Transverse colon (tissue), 4 donors: Measurements from ENCODE around the gene ANKFN1. TPM values are rescaled to one million over a fixed set of nuclear protein-coding genes. Genes with fewer than 3 reads are reported as not detected.

ENCODE experiments used
- DNase-seq: peaks from one replicate; pipeline ENCODE4 v3.0.0-alpha.2; 2019
- H3K27ac ChIP-seq, 4 donors: fragments of 200-600 bp; sonication (generic); 2 replicates each; pipeline ENCODE4 v1.5.1; 2016 to 2018; ENCODE audit warnings: inconsistent platforms in 4 of 4
- H3K27me3 ChIP-seq: fragments of 200-600 bp; sonication (generic); 2 replicates; pipeline ENCODE4 v1.5.1; 2017; ENCODE audit warnings: inconsistent platforms
- H3K36me3 ChIP-seq, 4 donors: fragments of 200-600 bp; sonication (generic); 2 replicates each; pipeline ENCODE4 v1.5.1; 2017 to 2019; ENCODE audit warnings: inconsistent platforms in 4 of 4
- H3K4me1 ChIP-seq, 4 donors: fragments of 200-600 bp; sonication (generic); 2 replicates each; pipeline ENCODE4 v1.5.1; 2017 to 2020; ENCODE audit warnings: inconsistent platforms in 4 of 4
- H3K4me3 ChIP-seq, 4 donors: fragments of 200-600 bp; sonication (generic); 1 replicate in 1 of 4; 2 replicates in 3 of 4; pipeline versions ENCODE4 v1.5.1 to v1.6.1; 2017 to 2019; ENCODE audit warnings: inconsistent platforms in 4 of 4
- H3K9me3 ChIP-seq, 2 donors: fragments of 200-600 bp; sonication (generic); 2 replicates each; pipeline ENCODE4 v1.5.1; 2017 to 2019; ENCODE audit warnings: inconsistent platforms in 2 of 2
- EP300 ChIP-seq: sonication (generic); formaldehyde crosslinking; IDR thresholded peaks from one replicate; pipeline ENCODE4 v1.6.1; 2017; ENCODE audit warnings: antibody characterized with exemption, low read depth
- POLR2A ChIP-seq: fragments of 450-650 bp; IDR thresholded peaks from one replicate; pipeline ENCODE4 v1.6.1; 2016; ENCODE audit warnings: antibody characterized with exemption, mild to moderate bottlenecking, moderate library complexity
- POLR2AphosphoS5 ChIP-seq, 3 donors: sonication (generic); formaldehyde crosslinking; IDR thresholded peaks; one replicate each; pipeline ENCODE4 v1.6.1; 2016; ENCODE audit warnings: antibody characterized with exemption in 3 of 3
- WGBS, 2 donors: methylation state at CpG; one replicate each; pipeline ENCODE4 v1.1.5; 2018; ENCODE audit warnings: low coverage in 1 of 2; 5-methylcytosine and 5-hydroxymethylcytosine counted together
- in situ Hi-C, 4 donors: fragments of 200-750 bp; cut with MboI; loops; one replicate each; pipeline versions ENCODE4 v1.15.0 to v1.15.1; 2017; ENCODE audit warnings: low sequenced_read_pairs in 3 of 4, low pct_ligation_motif_present in 1 of 4, low pct_unique_long_range_greater_than_20kb in 1 of 4
- intact Hi-C: fragments of 100-400 bp; cut with DNase I; formaldehyde crosslinking; loops from one replicate; pipeline ENCODE4 v1.15.1; 2023; ENCODE audit warnings: low total_unique reads
- total RNA-seq, 4 donors: library from RNA; depleted of rRNA; stranded (reverse); fragments of >200 nt; gene quantifications; one replicate each; pipeline ENCODE4 v1.1.0, GENCODE V29; 2016
- TF ChIP-seq, protein P1 (sequence below), 5 experiments: fragments of 200-600 bp in 3 of 5; fragments of 450-650 bp in 2 of 5; sonication (generic) in 3 of 5; IDR thresholded peaks; 1 replicate in 2 of 5; 2 replicates in 3 of 5; pipeline ENCODE4 v1.5.1; 2016 to 2017; ENCODE audit warnings: antibody characterized with exemption in 5 of 5, inconsistent platforms in 3 of 5, mild to moderate bottlenecking in 2 of 5, moderate library complexity in 1 of 5

ANKFN1 gene
- total RNA-seq, 4 donors from 2014 or later = 1.2 TPM; not detected in 3

DNA sequence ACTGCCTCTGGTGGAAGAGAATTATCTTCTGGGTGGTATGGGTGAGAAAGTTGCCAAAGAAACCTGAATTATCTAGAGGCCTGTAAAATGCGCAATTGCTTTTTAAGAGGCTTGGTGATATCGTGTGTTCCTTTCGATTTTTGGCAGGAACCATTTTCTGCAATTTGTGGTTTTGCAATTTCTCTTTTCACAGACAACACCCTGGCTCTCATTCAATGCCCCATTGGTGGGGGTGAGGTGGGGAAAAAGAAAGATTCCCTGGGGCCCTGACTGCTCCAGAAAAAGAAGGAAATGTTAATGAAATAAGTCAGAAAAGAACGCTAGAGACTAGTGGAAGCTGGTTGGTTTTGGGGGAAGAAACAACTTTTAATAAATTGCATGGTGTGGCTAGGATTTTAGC, 77.4 kb downstream of the ANKFN1 start:
- Histone ChIP-seq H3K36me3 (no peaks in the 10 kb centered on the region), H3K27ac (no peak overlapping the region), H3K4me3 (no peak overlapping the region), H3K27me3 (no peaks in the 10 kb centered on the region), H3K4me1 (peaks cover 0 to 6% (median 0%) of the 10 kb centered on the region in 4 donors), H3K9me3 (no peaks in the 10 kb centered on the region)
- in situ Hi-C loops = no loop called here
- intact Hi-C loops = no loop called here
- no peak for DNase-seq
- no peak for TF ChIP-seq POLR2A
- no peak for TF ChIP-seq POLR2AphosphoS5 (IDR thresholded peaks at IDR 0.05)
- TF ChIP-seq, protein P1, sequence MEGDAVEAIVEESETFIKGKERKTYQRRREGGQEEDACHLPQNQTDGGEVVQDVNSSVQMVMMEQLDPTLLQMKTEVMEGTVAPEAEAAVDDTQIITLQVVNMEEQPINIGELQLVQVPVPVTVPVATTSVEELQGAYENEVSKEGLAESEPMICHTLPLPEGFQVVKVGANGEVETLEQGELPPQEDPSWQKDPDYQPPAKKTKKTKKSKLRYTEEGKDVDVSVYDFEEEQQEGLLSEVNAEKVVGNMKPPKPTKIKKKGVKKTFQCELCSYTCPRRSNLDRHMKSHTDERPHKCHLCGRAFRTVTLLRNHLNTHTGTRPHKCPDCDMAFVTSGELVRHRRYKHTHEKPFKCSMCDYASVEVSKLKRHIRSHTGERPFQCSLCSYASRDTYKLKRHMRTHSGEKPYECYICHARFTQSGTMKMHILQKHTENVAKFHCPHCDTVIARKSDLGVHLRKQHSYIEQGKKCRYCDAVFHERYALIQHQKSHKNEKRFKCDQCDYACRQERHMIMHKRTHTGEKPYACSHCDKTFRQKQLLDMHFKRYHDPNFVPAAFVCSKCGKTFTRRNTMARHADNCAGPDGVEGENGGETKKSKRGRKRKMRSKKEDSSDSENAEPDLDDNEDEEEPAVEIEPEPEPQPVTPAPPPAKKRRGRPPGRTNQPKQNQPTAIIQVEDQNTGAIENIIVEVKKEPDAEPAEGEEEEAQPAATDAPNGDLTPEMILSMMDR (IDR thresholded peaks at IDR 0.05) = no peak
- no peak for TF ChIP-seq EP300
- 59 to 69% methylated on average over 4 of the region's 4 CpGs for WGBS, 2 donors

DNA sequence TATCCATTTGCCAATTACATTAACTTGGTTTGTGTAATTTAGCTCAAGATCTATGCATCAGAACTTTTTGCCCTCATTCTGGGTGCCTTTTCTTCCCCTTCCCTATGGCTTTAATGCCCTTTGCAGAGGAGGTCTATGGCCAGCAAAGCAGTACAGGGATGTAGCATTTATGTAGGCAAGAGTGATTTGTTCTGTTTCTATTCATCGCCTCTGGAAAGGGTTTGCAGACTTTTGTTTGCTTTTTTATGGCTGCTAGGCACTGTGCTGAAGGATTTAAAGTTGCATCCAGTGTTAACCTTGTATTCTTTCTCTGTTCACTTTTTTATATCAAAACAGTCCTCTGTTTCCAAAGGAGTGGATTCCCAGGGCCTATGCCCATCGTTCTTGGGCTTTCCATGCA, 78.0 kb downstream of the ANKFN1 start:
- no peak for TF ChIP-seq EP300
- TF ChIP-seq, protein P1 (IDR thresholded peaks at IDR 0.05) = no peak
- no peak for TF ChIP-seq POLR2A
- no peak for TF ChIP-seq POLR2AphosphoS5 (IDR thresholded peaks at IDR 0.05)
- Histone ChIP-seq H3K27ac (no peak overlapping the region), H3K4me1 (peaks cover 0 to 6% (median 0%) of the 10 kb centered on the region in 4 donors), H3K4me3 (no peak overlapping the region), H3K36me3 (no peaks in the 10 kb centered on the region), H3K27me3 (no peaks in the 10 kb centered on the region), H3K9me3 (no peaks in the 10 kb centered on the region)
- intact Hi-C loops (no loop called here), in situ Hi-C loops (no loop called here)
- no peak for DNase-seq
- 67 to 74% methylated on average over 2 of the region's 2 CpGs for WGBS, 2 donors

DNA sequence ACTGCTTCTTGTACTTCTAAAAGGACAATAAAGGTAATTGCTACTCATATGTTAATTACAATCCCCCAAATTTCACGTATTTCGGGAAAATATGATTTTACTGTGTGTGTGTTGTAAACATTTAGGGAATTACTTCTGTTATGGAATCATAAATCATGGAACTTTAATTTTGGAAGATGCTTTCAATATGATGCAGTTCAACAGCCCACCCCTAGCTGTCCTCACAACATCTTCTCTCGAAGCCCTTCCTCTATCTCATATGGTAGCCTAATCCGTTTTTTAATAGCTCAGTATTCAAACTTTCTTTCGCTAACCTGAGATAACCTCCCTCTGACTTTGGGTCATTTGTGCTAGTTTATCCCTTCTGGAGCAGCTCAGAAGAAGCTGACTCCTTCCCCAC, 78.4 kb downstream of the ANKFN1 start:
- Histone ChIP-seq H3K9me3 (no peaks in the 10 kb centered on the region), H3K27me3 (no peaks in the 10 kb centered on the region), H3K27ac (no peak overlapping the region), H3K4me3 (no peak overlapping the region), H3K36me3 (no peaks in the 10 kb centered on the region), H3K4me1 (peaks cover 0 to 6% (median 0%) of the 10 kb centered on the region in 4 donors)
- no peak for DNase-seq
- in situ Hi-C loops (no loop called here), intact Hi-C loops (no loop called here)
- TF ChIP-seq EP300 (no peak), POLR2A (no peak), POLR2AphosphoS5 (IDR thresholded peaks at IDR 0.05) (no peak)
- TF ChIP-seq, protein P1 (IDR thresholded peaks at IDR 0.05) = no peak
- 62 to 77% methylated on average over 5 of the region's 5 CpGs for WGBS, 2 donors

DNA sequence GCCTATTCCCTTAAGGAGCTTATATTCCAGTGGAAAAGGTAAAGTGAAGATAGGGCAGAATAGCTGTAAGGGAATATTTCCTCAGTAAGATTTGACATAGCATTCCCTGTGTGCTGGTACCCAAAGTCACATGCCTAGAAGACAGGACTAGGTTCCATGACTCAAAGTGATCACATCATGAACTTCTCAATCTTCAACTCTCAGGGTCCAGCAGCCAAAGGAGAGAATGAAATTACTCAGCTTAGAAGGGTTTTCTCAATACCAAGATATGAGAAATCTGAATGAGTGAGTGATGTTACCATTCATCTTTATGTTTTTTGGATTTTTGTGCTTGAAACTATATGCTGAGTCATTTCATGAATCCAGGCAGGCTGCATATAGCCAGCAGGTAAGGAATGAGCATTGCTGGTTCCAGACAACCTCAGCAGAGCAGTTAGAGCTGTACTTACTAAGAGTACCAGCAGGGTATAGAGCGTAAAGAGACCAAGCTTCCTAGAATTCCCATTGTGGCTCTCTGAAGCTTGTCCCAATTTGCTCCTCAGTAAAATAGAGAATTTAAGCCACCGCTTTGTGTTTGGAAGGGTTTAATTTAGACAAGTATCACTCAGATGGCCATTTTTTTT, 91.1 kb downstream of the ANKFN1 start:
- intact Hi-C loops (no loop called here), in situ Hi-C loops (loop anchor here in 1 of 4 donors (10.0 kb wide), 1 partner anchor 60 kb away; no protein-coding TSS in a partner anchor)
- Histone ChIP-seq H3K4me3 (no peak overlapping the region), H3K4me1 (no peaks in the 10 kb centered on the region), H3K27me3 (no peaks in the 10 kb centered on the region), H3K36me3 (no peaks in the 10 kb centered on the region), H3K9me3 (no peaks in the 10 kb centered on the region), H3K27ac (no peak overlapping the region)
- TF ChIP-seq POLR2A = no peak
- no peak for TF ChIP-seq POLR2AphosphoS5 (IDR thresholded peaks at IDR 0.05)
- TF ChIP-seq, protein P1 (IDR thresholded peaks at IDR 0.05) = no peak
- no peak for TF ChIP-seq EP300
- 91% methylated on average over 2 of the region's 2 CpGs; no CpG with 5 or more reads in 1 of the 2 donors for WGBS, 2 donors
- DNase-seq = no peak
